HCEC 1CT (cell line): ENCODE measurements around the gene ATP2B2.

Experiments
- DNase-seq: peaks from one replicate; pipeline ENCODE4 v3.0.0-alpha.2; 2017

The ATP2B2 gene

GRCh38 chr3:10492364-10493201 lies 12.8 kb downstream of the ATP2B2 start:
- no peak for DNase-seq

DNA sequence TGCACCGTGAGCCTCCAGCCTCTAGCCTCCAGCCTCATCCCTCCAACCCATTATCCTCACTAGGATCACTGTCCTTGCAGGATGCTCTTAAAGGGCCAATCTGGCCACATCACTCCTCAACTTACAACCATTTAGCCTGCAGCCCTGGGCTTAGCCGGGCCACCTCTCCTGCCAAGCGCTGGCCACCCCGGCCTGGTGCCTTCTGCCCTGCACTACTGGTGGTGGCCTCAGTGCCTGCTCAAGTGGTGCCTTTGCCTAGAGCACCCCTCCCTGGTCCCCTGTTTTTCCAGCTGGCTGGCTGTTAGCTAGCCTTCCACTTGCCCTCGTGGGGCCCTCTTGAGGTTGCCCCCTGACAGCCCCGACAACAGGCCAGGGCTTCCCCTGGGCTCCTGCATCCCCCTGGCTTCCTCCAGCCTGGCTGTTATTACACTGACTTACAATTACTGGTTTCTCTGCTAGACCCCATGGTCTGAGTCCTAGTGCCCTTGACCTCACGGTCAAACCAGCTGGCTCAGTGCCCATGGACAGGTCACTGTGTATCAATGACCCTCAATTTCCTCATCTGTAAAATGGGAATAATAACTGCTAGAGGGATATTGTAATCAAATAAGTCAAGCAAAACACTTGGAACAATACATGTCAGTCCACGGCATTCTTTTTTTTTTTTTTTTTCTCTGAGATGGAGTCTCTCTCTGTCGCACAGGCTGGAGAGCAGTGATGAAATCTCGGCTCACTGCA lies 15.5 kb downstream of the ATP2B2 start:
- no peak for DNase-seq

- no peak for DNase-seq
These were observed 17.3 kb downstream of the ATP2B2 start for GRCh38 chr3:10487988-10488633.

DNA sequence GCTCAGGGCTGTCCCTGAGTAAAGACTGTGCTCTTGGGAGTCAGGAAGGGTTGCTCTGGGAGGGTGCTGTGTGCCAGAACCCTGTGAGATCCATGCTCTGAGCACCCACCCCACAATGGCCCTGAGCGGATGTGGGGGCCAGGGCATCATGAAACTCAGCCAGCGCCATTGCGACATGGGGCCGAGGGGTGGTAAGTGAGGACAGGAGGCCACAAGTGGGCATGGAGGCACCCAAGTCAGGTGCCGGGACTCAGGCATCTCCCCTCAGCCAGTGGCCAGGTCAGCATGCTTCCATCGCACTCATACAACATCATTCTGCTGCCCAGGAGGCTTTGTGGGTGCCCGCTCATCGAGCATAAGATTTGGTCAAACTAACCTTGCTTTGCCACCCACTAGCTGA lies 19.6 kb downstream of the ATP2B2 start:
- DNase-seq, result no peak

DNA sequence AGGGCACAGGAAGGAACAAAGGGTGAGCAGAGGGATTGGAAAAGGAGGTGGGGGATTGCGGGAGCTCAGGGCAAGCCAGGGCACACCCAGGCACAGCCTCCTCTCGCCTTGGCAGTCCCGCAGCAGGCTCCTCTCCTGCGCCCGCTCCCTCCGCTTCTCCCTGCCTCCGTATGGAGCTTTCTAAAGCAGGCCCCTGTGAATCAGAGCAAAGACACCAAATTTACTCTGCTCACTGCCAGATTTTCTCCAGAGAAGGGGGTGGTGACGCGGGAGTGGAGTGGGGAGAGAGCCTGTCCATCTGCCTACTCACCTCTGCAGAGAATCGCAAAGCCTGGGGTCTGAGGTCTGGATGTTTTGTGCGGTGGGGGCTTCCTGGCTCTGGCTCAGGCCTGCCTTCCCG lies 20.0 kb downstream of the ATP2B2 start:
- DNase-seq, result no peak

DNA sequence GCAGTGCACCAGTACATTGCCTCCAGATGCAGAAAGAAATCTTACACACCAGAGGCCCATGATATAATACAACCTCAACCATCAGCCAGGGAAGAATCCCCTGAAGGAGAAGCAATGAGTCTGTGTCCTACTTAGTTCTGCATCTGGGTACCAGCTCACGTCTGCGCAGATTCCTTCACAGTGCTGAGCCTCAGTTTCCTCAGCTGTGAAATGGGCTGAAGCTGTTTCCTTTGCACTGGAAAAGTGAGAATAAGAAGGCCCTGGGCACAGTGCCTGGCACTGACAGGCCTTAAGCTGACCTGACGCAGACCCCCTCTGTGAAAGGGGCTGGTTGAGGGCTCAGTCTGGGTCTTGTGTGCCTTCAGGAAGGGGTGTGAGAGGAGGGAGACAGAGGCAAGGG lies 20.7 kb downstream of the ATP2B2 start:
- no peak for DNase-seq

GRCh38 chr3:10483686-10484345 lies 21.6 kb downstream of the ATP2B2 start:
- no peak for DNase-seq

GRCh38 chr3:10483364-10483675 lies 22.1 kb downstream of the ATP2B2 start:
- DNase-seq, result no peak

DNA sequence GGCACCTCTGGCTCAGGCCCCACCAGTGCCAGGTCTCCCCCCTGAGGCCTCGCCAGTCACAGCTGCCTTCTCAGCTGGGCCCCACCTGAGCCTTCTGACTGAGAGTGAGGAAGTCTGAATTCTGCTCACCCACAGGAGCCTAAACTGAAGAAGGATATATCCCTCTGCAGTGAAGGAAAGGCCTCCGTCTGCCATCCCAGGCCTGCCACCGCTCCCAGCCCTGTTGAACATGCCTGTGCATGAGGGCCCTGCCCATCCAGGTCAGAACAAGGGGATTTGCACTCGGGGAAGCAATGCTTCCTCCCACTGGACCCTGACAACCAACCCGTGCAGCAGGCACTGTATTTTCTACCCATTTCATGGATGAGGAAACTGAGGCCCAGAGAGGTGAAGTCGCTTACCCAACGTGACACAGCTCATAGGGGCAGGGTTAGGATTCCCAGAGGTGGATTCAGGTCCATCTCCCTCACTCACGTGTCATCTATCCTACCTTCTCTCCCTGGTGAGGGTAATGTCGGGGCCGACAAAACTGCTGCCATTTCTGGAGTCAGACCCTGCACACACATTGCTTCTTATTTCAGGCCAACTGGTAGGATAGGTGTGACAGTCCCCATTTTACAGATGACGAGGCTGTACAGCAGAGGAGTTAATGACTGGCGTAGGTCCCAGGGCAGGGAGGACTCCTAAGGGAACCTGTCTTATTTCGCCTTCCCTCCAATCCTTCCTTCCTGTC lies 22.6 kb downstream of the ATP2B2 start:
- no peak for DNase-seq

DNA sequence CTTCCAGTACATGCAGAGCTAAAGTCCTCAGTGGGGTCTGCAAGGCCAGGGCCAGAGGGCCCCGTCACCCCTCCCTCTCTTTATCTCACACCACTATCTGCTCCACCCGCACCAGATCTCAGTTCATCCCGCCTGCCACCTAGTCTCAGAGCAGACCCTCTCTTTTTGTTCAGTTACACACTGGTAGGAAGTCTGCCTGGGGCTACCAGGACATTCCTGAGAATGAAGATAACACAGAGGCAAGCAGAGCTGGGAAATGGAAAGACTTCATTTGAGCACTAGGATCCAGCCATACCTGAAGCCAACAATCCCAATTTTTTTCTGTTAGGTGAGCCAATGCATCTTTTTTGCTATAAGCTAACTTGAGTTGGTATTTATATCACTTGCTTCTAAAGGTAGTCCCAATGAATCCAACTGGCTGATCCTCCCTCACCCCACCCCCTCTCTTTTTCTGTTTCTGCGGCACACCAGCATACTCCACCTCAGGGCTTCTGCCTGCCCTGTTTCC lies 24.5 kb downstream of the ATP2B2 start:
- DNase-seq, result no peak

- DNase-seq, result no peak
These were observed 26.1 kb downstream of the ATP2B2 start for GRCh38 chr3:10479311-10479710.

GRCh38 chr3:10475983-10476382 lies 29.4 kb downstream of the ATP2B2 start:
- DNase-seq, result no peak

DNA sequence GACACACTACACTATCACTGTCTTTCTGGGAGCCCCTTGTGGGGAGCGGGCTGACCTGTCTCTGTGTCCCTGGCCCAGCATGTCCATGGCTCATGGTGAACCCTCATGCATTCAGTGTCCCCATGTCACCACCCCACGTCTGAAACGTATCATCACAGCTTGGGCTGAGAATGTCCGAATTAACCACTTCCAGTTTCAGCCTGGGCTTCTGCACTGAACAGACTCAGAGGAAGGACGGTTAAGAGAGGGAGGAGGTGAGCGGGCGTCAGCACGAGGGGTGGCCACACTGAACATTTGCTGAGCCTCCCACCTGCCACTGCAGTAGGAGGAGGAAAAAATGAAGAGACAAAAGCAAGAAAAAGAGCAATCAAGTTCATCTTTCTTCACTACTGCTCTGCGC lies 30.5 kb downstream of the ATP2B2 start:
- no peak for DNase-seq

DNA sequence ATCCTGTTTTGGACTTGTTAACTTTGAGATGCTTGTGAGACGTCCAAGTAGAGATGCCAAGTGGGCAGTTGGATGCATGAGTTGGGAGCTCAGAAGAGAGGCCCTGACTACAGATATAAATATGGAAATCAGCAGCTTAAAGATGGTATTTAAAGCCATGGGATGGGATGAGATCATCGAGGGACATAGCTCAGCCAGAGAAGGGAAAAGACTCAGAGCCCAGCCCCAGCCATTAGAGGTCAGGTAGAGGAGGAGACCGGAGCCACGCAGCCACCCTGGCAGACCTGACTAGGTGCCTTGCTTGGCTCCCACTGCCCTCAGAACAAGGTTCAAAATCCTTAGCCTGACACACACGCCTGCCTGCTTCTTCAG lies 31.1 kb downstream of the ATP2B2 start:
- DNase-seq, result no peak

GRCh38 chr3:10473581-10474274 lies 31.7 kb downstream of the ATP2B2 start:
- no peak for DNase-seq

- no peak for DNase-seq
These were observed 32.4 kb downstream of the ATP2B2 start for GRCh38 chr3:10472877-10473440.

DNA sequence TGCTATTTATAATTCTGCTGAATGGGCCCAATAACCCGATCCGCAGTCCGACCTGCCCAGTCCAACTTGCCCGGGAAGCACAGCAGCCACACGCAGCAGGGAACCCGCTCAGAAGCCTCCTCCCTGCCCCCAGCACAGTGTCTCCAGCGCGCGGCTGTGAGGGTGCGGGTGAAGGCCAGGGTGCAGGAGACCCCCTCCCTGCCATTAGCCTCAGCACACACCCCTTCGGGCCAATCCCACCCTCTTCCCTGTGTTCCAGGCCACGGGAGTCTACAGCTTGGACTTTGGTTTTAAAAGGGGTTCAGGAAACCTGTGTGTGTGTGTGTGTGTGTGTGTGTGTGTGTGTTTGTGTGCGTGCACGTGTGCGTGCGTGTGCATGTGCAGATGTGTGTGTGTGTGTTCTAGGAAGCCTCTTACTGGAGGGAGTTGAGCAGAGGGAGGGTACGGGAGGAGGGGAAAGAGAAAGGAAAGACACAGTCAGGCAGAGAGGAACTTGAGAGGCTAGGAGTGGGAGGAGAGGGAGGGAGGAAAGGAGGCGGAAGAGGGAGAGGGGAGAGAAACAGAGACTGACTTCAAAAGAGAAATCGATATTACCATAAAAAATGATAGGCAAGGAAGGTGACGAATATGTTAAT lies 34.2 kb downstream of the ATP2B2 start:
- DNase-seq, result no peak

- DNase-seq, result no peak
These were observed 35.0 kb downstream of the ATP2B2 start for GRCh38 chr3:10470120-10471053.

- no peak for DNase-seq
These were observed 35.8 kb downstream of the ATP2B2 start for GRCh38 chr3:10469441-10470119.
